ENCODE measurements around the gene PLEKHH1.

DNA sequence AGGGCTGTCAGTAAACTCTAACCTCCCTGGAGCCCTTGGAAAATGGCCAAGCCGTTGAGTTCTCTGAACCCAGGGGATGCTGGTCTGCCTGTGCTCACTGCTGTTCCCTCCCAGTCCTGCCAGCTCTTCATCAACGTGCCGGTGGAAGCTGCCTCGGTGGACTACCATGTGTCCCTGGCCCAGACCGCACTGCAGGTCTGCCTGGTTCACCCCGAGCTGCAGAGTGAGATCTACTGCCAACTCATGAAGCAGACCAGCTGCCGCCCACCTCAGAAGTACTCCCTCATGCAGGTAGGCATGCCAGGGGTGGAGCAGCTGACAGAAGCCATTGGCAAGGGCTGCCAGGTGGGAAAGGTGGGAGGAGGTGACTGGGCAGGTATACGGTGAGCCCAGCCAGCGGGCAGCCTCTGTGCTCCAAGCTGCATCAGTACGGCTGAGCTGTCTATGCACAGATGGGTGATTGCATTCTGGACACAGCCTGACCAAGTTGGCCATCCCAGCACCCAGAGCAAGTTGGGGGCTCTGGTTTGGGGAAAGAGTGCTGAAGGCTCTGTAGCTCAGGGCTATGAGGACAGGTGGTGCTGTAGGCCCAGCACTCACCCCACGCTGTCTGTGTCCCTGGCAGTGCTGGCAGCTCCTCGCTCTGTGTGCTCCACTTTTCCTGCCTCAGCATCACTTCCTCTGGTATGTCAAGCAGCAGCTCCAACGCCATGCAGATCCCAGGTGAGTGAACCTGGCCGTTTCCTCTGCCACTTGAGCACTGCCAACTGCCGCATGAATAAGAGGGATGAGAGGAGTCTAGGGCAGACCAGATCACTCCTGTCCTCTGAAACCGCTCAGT, 45.0 kb downstream of the PLEKHH1 start:
- TF ChIP-seq, protein P1, sequence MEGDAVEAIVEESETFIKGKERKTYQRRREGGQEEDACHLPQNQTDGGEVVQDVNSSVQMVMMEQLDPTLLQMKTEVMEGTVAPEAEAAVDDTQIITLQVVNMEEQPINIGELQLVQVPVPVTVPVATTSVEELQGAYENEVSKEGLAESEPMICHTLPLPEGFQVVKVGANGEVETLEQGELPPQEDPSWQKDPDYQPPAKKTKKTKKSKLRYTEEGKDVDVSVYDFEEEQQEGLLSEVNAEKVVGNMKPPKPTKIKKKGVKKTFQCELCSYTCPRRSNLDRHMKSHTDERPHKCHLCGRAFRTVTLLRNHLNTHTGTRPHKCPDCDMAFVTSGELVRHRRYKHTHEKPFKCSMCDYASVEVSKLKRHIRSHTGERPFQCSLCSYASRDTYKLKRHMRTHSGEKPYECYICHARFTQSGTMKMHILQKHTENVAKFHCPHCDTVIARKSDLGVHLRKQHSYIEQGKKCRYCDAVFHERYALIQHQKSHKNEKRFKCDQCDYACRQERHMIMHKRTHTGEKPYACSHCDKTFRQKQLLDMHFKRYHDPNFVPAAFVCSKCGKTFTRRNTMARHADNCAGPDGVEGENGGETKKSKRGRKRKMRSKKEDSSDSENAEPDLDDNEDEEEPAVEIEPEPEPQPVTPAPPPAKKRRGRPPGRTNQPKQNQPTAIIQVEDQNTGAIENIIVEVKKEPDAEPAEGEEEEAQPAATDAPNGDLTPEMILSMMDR (IDR thresholded peaks at IDR 0.05) = no peak
- TF ChIP-seq EZH2 (IDR thresholded peaks at IDR 0.05) (no peak), EZH2phosphoT487 (IDR thresholded peaks at IDR 0.05) (no peak)
